GM23338 (cell line): ENCODE data around the gene DCLK1.

Experiments used
- CREB1 ChIP-seq: fragments of 250-450 bp; sonication (Bioruptor Pico); IDR thresholded peaks from 2 replicates; pipeline ENCODE4 v1.5.0; 2020; ENCODE audit warnings: low read depth, mild to moderate bottlenecking, moderate library complexity
- EZH2 ChIP-seq: fragments of 200-600 bp; sonication (generic); IDR thresholded peaks from one replicate; pipeline ENCODE4 v1.8.0; 2017; ENCODE audit warnings: antibody characterized with exemption, mild to moderate bottlenecking, low read depth; ENCODE audit not compliant: unreplicated experiment
- EZH2phosphoT487 ChIP-seq: fragments of 200-600 bp; sonication (generic); IDR thresholded peaks from one replicate; pipeline ENCODE4 v1.8.1; 2018; ENCODE audit warnings: antibody characterized with exemption; ENCODE audit not compliant: unreplicated experiment
- POLR2AphosphoS5 ChIP-seq: IDR thresholded peaks from 2 replicates; pipeline ENCODE4 v1.6.1; 2016; ENCODE audit warnings: antibody characterized with exemption, low read depth
- TF ChIP-seq, protein P1 (sequence below), 2 experiments: fragments of 200-600 bp in 1 of 2; sonication (generic) in 1 of 2; conservative IDR thresholded peaks; 2 replicates each; pipeline versions ENCODE4 v1.5.1 to v1.6.1; 2016 to 2017; ENCODE audit warnings: antibody characterized with exemption in 2 of 2, low read depth in 2 of 2, mild to moderate bottlenecking in 2 of 2, moderate library complexity in 1 of 2
- TF ChIP-seq, protein P2 (sequence below): IDR thresholded peaks from one replicate; pipeline ENCODE4 v1.6.1; 2018; ENCODE audit warnings: antibody characterized with exemption; ENCODE audit not compliant: unreplicated experiment
- TF ChIP-seq, protein P3 (sequence below): fragments of 250-450 bp; sonication (Bioruptor Pico); IDR thresholded peaks from 2 replicates; pipeline ENCODE4 v1.5.0; 2020; ENCODE audit warnings: mild to moderate bottlenecking, moderate library complexity

DNA sequence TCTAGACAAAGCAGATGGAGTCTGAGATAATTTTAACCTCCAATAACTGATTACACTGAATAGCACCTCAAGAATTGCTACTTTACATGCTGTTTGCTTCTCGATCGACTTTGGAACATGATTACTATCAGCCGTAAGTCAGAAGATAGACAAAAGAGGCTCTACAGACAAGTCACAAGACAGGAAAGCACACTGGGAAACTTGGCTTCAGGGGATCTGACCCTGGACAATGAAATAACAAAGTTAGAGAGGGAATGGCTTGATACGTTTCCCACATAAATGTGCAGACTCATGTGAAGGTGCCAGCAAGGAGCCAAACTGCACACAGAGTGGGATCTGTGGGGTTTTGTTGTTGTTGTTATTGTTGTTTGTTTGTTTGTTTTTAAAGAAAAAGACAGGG lies 28.5 kb downstream of the DCLK1 start:
- TF ChIP-seq, protein P1, sequence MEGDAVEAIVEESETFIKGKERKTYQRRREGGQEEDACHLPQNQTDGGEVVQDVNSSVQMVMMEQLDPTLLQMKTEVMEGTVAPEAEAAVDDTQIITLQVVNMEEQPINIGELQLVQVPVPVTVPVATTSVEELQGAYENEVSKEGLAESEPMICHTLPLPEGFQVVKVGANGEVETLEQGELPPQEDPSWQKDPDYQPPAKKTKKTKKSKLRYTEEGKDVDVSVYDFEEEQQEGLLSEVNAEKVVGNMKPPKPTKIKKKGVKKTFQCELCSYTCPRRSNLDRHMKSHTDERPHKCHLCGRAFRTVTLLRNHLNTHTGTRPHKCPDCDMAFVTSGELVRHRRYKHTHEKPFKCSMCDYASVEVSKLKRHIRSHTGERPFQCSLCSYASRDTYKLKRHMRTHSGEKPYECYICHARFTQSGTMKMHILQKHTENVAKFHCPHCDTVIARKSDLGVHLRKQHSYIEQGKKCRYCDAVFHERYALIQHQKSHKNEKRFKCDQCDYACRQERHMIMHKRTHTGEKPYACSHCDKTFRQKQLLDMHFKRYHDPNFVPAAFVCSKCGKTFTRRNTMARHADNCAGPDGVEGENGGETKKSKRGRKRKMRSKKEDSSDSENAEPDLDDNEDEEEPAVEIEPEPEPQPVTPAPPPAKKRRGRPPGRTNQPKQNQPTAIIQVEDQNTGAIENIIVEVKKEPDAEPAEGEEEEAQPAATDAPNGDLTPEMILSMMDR (conservative IDR thresholded peaks at IDR 0.05; ENCODE audit: low read depth in 2 of 2), result no peak
- TF ChIP-seq, protein P2, sequence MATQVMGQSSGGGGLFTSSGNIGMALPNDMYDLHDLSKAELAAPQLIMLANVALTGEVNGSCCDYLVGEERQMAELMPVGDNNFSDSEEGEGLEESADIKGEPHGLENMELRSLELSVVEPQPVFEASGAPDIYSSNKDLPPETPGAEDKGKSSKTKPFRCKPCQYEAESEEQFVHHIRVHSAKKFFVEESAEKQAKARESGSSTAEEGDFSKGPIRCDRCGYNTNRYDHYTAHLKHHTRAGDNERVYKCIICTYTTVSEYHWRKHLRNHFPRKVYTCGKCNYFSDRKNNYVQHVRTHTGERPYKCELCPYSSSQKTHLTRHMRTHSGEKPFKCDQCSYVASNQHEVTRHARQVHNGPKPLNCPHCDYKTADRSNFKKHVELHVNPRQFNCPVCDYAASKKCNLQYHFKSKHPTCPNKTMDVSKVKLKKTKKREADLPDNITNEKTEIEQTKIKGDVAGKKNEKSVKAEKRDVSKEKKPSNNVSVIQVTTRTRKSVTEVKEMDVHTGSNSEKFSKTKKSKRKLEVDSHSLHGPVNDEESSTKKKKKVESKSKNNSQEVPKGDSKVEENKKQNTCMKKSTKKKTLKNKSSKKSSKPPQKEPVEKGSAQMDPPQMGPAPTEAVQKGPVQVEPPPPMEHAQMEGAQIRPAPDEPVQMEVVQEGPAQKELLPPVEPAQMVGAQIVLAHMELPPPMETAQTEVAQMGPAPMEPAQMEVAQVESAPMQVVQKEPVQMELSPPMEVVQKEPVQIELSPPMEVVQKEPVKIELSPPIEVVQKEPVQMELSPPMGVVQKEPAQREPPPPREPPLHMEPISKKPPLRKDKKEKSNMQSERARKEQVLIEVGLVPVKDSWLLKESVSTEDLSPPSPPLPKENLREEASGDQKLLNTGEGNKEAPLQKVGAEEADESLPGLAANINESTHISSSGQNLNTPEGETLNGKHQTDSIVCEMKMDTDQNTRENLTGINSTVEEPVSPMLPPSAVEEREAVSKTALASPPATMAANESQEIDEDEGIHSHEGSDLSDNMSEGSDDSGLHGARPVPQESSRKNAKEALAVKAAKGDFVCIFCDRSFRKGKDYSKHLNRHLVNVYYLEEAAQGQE, result no peak
- TF ChIP-seq CREB1 (no peak), POLR2AphosphoS5 (no peak), EZH2 (no peak), EZH2phosphoT487 (no peak)
- TF ChIP-seq, protein P3, sequence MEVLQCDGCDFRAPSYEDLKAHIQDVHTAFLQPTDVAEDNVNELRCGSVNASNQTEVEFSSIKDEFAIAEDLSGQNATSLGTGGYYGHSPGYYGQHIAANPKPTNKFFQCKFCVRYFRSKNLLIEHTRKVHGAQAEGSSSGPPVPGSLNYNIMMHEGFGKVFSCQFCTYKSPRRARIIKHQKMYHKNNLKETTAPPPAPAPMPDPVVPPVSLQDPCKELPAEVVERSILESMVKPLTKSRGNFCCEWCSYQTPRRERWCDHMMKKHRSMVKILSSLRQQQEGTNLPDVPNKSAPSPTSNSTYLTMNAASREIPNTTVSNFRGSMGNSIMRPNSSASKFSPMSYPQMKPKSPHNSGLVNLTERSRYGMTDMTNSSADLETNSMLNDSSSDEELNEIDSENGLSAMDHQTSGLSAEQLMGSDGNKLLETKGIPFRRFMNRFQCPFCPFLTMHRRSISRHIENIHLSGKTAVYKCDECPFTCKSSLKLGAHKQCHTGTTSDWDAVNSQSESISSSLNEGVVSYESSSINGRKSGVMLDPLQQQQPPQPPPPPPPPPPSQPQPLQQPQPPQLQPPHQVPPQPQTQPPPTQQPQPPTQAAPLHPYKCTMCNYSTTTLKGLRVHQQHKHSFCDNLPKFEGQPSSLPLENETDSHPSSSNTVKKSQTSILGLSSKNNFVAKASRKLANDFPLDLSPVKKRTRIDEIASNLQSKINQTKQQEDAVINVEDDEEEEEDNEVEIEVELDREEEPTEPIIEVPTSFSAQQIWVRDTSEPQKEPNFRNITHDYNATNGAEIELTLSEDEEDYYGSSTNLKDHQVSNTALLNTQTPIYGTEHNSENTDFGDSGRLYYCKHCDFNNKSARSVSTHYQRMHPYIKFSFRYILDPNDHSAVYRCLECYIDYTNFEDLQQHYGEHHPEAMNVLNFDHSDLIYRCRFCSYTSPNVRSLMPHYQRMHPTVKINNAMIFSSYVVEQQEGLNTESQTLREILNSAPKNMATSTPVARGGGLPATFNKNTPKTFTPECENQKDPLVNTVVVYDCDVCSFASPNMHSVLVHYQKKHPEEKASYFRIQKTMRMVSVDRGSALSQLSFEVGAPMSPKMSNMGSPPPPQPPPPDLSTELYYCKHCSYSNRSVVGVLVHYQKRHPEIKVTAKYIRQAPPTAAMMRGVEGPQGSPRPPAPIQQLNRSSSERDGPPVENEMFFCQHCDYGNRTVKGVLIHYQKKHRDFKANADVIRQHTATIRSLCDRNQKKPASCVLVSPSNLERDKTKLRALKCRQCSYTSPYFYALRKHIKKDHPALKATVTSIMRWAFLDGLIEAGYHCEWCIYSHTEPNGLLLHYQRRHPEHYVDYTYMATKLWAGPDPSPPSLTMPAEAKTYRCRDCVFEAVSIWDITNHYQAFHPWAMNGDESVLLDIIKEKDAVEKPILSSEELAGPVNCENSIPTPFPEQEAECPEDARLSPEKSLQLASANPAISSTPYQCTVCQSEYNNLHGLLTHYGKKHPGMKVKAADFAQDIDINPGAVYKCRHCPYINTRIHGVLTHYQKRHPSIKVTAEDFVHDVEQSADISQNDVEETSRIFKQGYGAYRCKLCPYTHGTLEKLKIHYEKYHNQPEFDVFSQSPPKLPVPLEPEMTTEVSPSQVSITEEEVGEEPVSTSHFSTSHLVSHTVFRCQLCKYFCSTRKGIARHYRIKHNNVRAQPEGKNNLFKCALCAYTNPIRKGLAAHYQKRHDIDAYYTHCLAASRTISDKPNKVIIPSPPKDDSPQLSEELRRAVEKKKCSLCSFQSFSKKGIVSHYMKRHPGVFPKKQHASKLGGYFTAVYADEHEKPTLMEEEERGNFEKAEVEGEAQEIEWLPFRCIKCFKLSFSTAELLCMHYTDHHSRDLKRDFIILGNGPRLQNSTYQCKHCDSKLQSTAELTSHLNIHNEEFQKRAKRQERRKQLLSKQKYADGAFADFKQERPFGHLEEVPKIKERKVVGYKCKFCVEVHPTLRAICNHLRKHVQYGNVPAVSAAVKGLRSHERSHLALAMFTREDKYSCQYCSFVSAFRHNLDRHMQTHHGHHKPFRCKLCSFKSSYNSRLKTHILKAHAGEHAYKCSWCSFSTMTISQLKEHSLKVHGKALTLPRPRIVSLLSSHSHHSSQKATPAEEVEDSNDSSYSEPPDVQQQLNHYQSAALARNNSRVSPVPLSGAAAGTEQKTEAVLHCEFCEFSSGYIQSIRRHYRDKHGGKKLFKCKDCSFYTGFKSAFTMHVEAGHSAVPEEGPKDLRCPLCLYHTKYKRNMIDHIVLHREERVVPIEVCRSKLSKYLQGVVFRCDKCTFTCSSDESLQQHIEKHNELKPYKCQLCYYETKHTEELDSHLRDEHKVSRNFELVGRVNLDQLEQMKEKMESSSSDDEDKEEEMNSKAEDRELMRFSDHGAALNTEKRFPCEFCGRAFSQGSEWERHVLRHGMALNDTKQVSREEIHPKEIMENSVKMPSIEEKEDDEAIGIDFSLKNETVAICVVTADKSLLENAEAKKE, result no peak
